Right hindlimb (tissue), 1 donor: Measurements from ENCODE around the gene SMAD5.

Experiments used
- DNase-seq: peaks from one replicate; pipeline ENCODE4 v3.0.0-alpha.2; 2018

SMAD5 gene

DNA sequence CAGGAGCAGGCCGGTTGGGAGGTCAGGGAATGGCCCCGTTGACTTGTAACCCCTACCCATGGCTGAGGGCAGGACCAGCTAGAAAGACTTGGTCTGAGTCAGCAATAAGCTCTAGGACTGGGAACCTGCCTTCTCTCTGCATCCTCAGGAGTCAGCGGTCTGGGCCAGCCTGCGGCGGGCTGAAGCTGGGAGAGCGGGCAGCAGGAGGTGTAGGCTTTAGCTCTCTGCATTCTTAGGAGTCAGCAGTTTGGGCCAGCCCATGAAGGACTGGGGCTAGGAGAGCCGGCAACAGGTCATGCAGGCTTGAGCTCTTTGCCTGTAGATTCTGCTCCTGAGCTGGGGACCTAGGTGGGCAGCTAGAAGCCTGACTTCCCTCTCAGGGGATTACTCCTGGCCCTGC, 66.8 kb downstream of the SMAD5 start:
- no peak for DNase-seq

DNA sequence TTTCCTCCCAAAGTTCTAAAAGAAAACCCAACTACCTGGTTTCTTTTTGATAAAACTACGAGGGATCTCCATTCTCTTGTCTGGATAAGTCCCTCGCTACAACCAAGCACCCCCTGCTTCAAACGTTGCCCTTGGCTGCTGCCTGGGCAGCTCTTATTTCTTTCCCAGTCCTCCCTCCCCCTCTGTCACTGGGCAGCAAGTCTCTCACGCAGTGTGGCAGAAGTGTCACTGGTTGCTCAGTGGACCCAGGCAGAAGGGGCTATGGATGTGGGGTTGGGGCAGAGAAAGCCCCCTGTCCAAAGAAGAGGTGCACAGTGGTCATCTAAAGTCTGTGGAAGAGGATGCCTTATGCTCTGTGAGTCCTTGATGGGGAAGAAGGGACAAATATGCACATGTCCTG, 67.5 kb downstream of the SMAD5 start:
- DNase-seq: no peak

DNA sequence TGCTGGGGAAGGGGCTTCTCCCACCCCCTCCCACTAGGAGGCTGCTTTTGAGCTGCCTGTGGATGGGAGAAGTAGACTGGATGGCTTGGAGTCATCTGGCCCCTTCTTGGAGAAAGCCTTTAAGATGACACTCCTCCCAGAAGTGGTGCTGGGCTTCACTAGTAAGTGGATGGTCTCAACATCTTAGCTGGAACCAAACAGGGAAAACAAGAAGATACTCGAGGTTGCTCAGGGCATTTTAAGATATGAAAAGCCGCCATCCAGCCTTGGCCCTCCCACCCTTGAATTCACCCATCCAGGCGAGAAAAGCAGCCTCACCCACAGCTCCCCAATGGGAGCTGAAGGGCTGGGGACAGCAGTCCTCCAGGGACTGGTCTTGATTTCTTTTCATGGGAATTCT, 68.1 kb downstream of the SMAD5 start:
- DNase-seq: no peak

GRCh38 chr5:136201870-136202269, 69.2 kb downstream of the SMAD5 start:
- no peak for DNase-seq

GRCh38 chr5:136202469-136203205, 70.0 kb downstream of the SMAD5 start:
- peak; percentile 48 for DNase-seq

DNA sequence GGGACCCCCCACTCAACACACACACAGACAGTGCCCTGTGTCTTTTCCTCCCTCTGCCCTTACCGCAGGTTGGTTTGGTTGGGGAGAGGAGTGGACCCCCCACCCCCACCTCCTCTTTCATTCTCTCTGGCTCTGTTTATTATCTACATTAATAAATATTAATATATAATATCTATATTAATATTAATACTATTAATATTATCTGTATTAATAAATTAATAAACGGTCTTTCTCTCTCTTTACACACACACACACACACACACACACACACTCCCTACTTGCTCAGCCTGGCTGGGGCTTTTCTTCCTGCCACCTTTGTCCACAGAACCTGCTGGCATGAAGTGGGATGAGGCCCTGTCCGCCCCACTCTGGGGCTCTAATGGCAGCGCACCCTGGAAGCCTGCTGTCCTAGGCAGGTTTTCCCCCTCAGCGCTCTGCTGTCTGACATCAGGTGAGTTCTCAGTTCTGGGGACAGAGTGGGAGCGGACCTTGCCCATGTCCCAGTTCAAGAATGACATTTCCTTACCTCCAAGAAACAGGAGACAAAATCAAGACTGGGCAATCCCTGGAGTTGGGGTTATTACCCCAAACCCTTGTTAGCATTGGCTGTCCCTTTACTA, 70.8 kb downstream of the SMAD5 start:
- DNase-seq: no peak

DNA sequence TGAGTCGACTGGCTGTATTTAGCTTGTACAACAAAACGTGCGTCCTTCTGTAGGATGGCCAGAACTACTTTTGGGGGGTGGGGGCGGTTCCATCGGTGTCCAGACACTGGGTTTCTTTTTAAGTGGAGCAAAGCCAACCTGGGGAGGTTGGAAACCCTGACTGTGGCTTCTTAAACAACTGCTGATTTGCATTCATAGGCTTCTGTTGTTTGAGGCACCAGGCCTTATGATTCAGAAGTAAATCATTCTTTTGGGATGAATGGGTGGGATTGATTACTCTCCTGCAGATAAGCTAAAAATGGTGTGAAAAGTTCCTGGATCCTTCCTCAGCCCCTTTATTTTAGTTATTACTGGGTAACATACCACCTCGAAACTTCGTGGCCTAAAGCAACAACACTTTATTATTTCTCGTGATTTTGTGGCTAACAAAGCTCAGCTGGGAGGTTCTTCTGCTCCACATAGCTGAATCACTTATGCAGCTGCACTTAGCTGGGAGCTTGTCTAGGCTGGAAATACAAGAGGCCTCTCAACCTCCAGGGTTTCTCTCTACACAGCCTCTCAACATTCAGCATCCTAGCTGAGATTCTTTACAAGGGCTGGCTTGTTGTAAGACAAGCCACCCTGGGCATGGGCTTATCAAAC, 72.5 kb downstream of the SMAD5 start:
- DNase-seq: no peak

GRCh38 chr5:136205941-136206340, 73.3 kb downstream of the SMAD5 start:
- no peak for DNase-seq

- no peak for DNase-seq
Observed at GRCh38 chr5:136206361-136206760, 73.7 kb downstream of the SMAD5 start.

DNA sequence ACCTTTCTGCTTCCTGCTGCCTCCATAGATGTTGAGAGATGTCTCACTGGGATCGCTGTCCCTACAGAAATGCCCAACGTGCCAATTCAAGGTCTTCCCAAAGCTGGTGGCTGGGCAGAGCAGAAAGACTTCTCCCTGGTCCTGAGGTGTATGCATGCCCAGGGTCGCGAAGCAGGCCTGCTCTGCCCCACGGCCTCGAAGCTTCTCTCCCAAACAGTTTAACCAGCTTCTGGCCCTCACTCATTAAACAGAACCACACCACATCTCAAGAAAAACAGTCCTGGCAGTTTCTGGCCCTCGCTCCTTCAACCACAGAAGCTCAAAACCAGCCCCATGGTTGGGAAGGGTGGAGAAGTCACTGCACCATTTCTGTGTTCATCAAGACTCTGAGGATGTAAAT, 75.0 kb downstream of the SMAD5 start:
- no peak for DNase-seq

DNA sequence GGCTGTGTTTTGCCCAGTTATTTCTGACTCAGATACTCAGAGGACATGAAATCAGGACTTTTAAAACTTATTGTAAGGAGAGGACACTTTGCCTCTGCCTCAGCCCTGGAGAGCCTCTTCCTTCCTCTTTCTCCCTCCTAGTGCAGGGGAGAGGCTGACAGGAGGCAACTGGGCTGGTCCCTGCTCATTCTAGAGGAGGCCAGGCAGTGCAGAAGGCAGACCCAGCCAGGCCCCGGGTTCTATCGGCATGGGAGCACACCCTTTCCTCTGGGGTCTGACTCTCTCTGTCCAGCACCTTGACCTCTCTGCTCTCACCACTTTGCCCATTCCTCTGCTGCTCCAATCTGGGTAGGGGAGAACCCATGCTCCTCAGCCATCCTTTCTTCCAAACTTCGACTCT, 76.3 kb downstream of the SMAD5 start:
- DNase-seq: no peak

- DNase-seq: no peak
Observed at GRCh38 chr5:136209346-136209910, 76.8 kb downstream of the SMAD5 start.

DNA sequence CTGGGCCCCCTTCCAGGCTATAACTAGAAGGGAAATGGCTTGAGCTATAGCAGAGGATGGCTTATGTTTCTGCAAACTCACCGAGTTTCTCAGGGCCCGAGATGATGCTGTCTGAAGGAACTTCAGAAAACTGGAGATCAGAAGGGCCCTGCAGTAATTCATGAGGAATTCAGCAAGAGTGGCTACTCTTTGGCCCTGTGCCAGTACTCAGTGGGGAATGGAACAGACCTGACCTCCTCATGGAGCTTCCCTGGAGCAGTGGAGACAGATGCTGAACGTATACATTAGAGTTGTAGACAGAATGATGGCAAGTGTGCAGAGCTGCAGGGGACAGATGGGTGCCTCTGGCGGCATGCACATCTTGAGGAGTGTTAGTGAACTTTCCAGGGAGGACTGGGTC, 77.6 kb downstream of the SMAD5 start:
- DNase-seq: no peak

DNA sequence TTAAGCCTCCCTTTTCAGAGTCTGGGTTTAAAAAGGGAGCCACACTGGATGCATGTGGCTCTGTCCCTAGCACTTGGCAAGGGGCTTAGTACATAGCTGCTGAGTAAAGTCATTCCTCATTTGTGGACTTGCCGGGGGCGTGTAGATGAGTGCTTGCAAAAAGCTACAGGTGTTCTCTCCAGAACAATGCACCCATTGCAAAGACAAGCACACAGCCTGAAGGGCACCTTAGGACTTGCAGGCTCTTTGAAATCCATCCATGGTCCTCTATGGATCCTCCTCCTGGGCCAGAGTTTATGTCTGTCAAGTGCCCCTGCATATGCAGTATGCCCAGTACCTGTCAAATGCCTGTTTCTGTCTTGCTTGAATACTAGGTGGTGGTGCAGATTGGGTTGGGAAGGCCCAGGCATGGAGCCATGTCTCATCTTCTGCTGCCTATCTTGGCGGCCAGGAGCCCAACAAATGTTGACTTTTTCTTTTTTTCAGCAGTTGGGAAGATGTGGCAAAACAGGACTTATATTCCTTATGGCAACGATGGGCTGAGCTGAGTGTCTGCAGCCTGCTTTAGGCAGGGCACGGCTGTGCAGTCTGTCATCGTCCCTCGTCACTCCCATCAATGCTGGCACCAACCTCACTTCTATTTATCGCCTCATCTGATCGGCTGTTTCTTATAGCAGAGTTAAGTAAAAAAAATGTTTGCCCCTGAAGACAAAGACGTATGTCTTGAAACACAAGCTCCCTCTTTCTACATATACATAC, 78.8 kb downstream of the SMAD5 start:
- DNase-seq: no peak

- DNase-seq: peak; percentile 62
Observed at GRCh38 chr5:136212252-136212721, 79.6 kb downstream of the SMAD5 start.

- no peak for DNase-seq
Observed at GRCh38 chr5:136213919-136214493, 81.4 kb downstream of the SMAD5 start.

DNA sequence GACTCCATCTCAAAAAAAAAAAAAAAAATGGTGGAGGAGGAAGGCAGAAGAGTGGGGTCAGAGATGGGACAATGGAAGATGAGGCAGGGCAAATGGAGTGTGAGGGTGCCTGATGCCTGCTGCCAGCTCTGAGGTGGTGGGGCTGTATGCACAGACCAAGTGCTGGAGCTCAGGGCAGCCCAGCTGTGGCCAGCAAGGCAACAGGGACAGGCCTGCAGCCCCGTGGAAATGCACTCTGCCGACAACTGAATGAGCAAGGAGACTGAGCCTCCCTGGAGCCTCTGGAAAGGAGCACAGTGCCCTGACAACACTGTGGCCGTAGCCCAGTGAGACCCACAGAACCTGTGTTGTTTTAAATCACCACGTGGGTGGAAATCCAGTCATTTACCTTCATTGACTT, 83.2 kb downstream of the SMAD5 start:
- no peak for DNase-seq

DNA sequence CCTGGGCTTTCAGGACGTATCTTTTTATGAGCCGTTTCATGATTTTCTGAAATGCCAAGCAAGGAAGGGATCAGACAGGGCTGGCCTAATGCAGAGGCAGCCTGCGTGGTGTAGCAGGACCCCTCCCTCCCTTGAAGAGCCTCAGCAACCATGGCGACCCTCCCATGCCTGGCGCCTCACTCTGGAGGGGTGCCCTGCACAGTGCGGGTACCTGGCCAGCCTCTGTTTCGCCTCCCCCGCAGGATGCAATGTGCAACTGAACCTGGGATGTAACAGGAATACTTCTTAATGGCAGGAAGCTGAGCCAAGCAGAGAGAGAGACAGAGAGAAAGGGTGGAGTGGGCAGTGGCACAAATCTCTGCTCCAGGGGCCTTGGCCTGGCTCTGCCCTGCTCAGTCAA, 83.6 kb downstream of the SMAD5 start:
- no peak for DNase-seq

DNA sequence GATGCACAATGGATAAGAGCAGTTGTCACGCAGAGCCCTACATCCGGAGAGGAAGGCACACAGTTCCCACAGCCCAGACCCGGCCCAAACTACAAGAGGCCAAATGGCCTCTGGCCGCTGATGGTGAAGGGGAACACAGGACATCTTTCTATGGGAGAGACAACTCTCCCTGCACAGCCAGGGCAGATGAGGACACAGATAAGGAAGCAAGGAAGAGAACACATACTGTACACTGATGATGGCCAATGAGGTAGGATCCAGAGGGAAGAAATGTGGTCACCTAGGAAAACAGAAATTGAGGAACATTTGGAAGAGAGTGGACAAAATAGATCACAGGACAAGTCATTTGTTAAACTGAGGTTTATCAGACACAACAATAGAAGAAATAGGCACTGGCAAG, 88.7 kb downstream of the SMAD5 start:
- DNase-seq: no peak

GRCh38 chr5:136222580-136223235, 90.1 kb downstream of the SMAD5 start:
- no peak for DNase-seq

- DNase-seq: no peak
Observed at GRCh38 chr5:136225796-136226195, 93.2 kb downstream of the SMAD5 start.

DNA sequence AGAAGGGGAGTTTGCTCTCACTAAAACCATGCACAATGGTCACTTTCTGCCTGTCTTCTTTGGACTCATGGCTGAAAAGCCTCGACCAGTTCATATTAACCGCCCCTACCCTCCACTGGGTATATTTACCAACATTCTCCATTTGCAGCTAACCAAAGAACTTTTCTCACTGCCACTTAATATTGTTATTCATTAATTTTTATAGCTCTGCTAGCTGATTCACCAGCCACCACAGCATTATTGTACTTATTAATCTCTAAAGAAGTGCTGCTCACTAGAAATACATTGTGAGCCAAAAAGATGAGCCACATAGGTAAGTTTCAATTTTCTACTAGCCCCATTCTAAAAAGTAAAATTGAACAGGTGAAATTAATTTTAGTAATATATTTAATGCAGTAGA, 93.8 kb downstream of the SMAD5 start:
- DNase-seq: no peak
